ENCODE measurements around the gene TMEM11.
"Not testable (repeated sequence)": the region's sequence is repeated elsewhere in the genome, so short reads cannot be mapped to it uniquely, and the experiment has no call there.

The TMEM11 gene

DNA sequence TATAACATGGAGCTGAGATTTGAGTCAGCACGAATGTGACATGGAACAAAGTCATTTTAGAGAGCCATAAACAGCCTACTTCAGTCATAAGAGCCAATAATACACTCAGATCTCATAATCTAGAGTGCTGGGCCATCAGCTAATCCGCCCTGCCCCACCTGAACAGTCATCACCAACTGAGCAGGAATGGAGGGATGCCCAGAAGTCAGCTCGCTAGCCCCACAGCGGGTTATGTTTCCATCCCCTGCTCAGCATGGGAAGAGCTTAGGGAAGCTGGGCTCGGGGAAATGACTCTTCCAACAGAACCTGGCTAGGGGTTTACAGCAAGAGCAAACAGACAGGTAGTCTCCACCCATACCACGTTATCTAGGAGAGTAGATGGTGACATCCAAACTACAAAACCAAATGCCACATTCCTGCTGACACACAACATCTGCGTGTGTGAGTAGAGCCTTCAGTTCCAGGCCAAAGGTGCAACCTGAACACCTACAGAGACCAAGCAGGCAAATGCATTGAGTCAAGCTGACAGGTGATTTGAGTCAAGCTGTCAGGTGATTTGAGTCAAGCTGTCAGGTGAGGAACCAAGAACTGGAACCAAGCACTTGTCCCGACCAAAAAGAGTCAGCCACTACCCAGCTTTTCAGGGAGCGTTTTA lies 2.0 kb downstream of the TMEM11 start:
- DNase-seq (ENCODE audit: low read depth) = no peak

DNA sequence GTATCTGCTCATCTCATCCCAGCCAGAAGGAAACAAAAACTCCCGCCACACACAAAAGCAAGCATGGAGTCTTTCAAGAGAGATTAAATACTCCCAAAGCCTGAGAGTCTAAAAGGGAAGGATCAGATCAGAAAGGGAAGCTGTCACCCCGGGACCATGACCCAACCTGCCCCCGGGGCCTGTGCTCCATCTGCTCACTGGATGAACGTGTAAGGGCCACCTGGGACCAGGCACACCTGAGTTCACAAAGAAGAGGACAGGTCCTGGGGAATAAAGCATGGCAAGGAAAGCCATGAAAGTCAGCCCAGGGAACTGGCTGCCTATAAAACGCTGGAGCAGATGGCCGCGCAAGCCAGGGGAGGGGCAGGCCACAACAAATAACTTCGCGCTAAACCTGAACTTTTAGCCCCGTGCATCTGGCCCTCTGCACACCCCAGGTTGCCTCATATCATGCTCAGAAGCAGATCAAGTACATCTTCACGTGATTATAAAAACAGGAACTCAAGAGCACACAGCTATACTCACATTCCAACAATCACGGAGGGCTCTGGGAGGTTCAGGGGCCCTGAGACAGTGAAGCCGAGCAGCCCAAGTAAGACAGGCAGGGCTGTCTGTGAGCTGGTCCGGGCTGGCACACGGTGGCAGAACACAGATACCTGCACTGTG lies 3.4 kb downstream of the TMEM11 start:
- DNase-seq (ENCODE audit: low read depth) = no peak

DNA sequence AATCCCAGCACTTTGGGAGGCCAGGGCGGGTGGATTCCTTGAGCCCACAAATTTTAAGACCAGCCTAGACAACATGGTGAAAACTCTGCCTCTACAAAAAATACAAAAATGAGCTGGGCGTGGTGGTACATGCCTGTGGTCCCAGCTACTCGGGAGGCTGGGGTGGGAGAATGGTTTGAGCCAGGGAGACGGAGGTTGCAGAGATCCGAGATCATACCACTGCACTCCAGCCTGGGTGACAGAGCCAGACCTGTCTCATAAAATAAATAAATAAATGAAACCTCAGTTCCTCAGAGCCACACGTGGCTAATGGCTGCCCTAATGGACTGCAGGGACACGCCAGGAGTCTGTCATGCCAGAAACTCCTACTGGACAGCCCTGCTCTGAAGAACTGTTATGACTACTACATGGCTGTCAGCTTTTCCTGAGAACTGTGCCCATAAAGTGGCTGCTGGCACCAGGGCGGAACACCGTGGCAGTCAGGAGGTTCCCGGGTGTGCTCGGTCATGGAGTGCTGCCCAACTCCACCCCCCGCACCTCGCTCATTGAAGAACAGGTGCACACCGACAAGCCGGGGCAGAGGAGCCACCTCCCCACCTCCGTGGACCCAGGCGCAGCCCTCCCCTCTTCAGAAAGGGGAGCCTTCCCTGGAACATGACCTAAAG lies 4.3 kb downstream of the TMEM11 start:
- no peak for DNase-seq (ENCODE audit: low read depth)

DNA sequence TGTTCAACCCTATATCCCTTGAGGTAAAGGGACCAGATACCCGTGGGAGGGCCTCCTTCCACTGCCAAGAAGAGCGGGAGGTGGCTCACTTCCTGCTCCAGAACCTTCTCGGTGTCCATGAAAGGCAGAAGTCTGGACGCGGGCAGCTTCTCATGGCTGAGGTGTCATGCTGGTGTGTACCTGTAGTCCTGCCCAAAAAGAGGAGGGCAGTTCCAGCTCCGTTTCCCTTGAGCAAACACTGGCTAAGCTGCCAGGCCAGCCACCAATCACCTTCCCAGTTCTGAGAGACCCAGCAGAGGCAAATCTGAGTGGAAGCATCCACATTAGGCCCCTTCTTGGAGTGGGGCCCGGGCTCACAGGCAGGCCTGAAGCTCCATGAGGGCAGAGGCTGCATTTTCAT lies 5.6 kb downstream of the TMEM11 start:
- no peak for DNase-seq (ENCODE audit: low read depth)

DNA sequence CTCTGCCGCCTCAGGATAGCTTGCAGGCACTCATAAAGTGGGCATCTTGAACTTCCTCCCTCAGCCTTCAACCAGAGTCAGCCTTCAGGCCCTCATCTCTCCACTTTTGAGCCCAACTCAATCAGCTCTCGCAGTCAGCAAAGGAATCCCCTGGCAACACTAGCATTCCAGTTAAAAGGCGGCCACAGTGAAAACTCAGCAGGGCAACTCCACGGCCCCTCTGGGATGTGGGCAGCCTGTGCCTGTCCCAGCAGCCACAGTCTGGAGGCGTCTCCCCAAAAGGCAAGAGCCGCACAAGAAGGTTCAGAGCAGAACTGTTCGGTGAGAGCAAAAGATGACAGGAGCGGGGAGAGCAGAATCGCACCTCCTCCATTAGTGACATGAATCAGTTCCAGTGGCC lies 9.0 kb downstream of the TMEM11 start:
- no peak for DNase-seq (ENCODE audit: low read depth)

DNA sequence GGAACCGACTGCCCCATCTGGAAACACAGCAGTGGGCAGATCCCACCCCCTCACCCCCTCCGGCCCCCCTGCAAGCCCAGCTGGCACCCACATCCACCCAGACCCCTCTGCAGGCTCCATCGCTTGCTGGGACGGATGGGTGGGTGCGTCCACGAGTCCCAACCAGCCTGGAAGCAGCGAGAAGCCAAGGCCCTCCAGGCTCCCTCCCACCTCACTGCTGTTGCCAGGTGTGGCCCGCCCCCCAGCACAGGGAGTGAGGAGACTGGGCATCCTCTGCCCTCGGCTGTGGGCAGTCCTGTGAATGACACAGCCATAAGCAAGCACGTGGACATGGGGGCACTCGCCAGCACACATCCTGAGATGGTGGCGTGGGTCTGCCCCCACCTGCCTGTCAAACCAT lies 11.4 kb downstream of the TMEM11 start:
- no peak for DNase-seq (ENCODE audit: low read depth)

DNA sequence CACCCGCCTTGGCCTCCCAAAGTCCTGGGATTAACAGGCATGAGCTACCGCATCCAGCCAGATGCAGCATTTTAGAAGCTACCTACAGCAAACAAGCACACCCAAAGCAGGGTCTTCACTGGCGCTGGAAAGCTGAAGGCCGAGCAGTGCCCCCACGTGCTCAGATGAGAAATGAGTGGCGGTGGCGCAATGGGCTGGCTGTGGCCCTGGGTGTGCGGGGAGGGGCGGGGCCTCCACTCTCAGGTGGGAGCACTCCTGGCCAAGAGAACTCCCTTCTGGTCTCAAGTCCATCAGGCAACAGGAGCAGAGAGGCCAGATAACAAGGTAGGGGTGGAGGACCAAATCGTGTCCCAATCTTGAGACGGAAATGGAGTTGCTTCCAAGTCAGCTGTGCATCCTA lies 12.1 kb downstream of the TMEM11 start:
- DNase-seq (ENCODE audit: low read depth) = no peak

DNA sequence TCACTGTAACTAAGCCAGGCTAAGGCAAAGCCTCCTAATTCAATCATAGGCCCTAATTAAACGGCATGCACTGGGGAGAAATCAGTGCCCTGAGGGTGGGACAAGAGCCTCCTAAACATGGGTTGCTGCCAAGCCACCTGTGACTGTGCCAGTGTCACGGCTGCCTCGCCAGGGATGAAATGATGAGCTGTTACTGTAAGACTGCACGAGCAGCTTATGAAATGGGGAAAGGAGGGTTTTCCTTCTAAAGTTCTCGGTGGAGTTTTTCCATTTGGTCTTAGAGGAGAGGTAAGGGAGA lies 12.7 kb downstream of the TMEM11 start:
- DNase-seq (ENCODE audit: low read depth) = no peak

DNA sequence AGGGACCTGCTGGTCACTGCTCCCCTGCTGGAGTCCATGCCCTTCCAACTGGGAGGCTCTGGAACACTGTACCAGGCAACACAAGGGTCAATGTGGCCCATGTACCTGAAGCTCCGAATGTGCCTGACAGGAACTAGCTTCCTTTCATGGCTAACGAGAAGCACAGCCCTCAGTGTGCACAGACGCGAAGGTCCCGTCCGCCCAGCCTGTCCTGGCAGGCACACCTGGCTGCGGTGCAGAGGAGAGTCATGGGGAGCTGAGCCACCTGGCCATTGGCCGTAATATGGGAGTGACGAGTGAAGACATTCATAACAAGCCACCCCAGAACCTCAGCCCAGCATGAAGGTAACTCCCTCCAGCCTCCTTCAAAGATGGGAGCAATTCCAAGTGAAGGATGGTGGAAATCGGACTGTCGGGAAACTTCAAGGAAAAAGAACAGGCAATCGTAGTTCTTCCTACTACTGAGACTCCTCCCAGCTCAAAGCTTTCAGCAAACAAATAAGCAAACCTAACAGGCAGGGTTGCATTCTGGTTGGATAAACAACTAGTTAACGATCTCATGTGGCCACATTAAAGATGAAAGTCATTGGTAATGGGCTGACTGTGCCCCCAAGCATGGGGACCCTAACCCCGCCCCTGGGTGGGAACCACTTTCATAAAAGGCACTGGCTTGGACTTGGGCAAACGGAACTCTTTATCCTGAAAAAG lies 13.2 kb downstream of the TMEM11 start:
- no peak for DNase-seq (ENCODE audit: low read depth)

DNA sequence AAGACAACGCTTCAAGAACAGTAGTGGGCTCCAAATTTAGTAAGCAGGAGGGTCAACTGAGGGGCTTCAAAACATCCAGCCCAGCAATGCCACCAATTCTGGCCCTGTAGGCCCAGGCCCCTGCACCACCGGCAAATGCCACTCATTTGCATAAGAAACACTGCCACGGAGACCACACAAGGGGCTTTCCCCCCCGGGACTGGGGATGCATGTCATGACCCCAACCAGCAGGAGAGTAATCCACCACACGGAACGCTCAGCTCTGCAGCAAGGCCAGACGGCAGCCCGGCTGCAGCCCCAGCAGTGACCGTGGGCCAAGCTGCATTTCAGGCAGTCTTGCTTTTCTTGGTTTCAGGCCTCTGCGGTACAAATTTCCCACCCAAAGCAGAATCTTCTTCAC lies 14.1 kb downstream of the TMEM11 start:
- no peak for DNase-seq (ENCODE audit: low read depth)

DNA sequence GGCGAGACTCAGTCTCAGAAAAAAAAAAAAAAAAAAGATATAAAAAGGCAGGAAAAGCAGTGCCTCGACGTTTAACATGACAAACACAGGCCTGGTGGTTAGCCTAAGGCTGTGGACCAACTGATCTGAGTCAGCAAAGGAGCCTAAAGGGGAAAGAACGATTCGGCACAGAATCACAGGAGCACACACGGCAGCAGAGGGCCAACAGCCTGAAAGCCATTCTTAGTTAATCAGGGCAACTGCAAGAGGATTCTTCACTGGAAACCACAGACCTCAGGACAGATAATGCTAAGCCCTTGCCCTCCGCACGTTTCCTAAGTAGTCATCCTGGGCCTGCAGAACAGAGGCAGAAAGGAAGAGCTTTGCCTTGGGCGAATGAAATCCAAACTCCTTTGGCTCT lies 14.7 kb downstream of the TMEM11 start:
- DNase-seq (ENCODE audit: low read depth) = no peak

DNA sequence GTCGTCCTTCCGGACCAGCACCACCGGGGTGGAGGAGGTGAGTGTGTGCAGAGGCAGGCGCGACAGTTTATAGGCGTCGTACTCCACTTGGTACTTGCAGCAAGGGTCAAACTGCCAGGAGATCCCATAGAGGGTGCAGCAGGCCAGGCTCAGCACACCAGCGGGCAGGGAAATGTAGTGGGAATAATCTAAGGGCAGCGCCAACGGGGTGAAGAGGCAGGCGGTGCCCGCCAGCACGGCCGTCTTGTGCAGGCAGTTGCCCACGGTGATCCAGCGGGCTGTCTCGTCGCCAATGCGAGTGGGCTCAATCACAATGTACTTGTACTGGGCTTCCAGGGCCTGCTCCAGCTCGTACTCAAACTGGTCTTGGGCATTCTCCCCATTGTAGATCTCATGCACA lies 15.6 kb downstream of the TMEM11 start:
- no peak for DNase-seq (ENCODE audit: low read depth)

DNA sequence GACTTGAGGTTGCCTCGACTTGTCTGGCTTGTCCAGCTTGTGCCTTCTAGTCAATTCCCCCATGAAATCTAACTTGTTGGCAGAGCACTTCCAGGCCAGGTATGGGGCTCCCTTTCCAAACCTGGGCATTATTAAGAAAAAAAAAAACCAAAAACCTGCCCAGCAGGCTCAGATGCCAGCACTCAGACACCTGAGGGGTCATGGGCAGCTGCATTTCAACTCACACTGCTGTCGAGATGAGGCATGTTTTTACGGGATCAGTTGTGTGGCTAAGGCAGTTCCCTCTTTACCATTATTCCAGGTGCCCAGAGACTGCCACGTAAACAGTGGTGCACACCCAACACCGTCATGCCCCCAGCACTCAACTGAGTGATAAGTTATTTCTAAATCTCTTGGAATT lies 17.8 kb downstream of the TMEM11 start:
- DNase-seq (ENCODE audit: low read depth) = no peak

DNA sequence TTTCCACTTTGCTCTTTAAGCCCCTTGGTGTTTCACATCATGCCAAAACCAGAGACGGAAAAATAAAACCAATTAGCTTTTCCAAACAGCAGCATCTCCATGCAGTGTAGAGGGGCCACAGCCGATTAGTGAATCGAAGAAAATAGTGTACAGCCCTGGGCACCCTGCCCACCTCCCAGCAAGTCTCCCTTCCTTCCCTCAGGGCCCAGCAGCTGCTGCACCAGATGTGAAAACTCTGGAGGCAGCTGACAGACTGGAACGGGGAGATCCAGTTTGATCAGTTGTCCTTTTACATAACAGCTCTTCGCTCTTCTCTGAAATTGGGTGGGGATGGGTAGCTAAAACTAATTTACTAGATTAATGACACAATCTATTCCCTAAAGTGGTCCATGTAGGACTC lies 19.3 kb downstream of the TMEM11 start:
- DNase-seq (ENCODE audit: low read depth) = no peak

DNA sequence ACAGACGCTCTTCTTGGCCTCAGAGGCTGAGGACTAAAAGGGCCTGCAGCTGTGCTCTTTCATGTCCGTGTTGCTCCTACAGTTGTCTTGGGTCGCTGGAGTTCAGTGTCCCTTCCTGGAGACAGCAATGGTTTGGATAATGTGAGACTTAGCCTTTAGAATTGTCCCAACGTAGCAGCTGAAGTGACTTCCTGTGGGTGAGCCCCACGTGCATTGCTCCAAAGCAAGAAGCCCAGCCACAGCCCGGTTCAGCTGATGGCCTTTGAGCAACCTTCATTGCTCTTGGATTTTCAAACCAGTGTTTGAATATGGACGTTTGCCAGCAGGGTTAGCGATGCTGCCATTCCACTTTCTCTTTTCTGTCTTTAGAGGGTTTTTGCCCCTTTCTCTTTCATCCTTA lies 19.7 kb downstream of the TMEM11 start:
- DNase-seq (ENCODE audit: low read depth) = no peak

DNA sequence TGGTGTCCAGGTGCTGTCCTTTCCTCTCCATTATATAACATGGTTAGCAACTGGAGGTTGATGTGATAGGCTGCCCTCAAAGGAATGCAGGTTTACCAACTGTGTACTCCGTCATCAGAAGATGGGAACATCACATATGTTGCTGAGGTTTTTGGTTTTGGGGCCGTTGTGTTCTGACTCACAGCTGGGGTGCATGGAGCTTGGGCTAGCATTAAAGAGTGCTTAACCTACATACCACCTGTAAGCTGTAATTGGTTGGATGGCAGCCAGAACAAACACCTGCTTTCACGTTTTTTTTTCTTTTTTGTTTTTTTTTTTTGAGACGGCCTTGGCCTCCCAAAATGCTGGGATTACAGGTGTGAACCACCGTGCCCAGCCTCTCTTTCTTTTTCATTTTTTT lies 20.9 kb downstream of the TMEM11 start:
- DNase-seq (ENCODE audit: low read depth) = no peak

DNA sequence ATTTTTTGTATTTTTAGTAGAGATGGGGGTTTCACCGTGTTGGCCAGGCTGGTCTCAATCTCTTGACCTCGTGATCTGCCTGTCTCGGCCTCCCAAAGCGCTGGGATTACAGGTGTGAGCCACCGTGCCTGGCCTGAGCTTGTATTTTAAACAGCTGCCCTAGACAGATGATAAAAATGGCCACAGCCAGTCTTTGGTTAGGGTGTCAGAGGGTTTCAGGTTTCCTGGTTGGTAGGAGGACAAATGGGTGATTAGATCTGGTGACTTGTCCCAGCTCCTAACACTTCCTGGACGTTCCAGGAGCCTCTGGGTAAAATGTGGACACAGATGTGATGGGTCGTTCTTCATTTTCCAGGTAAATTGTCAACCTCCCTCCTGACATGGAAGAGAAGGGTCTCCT lies 21.5 kb downstream of the TMEM11 start:
- not testable (repeated sequence) for DNase-seq (ENCODE audit: low read depth)

DNA sequence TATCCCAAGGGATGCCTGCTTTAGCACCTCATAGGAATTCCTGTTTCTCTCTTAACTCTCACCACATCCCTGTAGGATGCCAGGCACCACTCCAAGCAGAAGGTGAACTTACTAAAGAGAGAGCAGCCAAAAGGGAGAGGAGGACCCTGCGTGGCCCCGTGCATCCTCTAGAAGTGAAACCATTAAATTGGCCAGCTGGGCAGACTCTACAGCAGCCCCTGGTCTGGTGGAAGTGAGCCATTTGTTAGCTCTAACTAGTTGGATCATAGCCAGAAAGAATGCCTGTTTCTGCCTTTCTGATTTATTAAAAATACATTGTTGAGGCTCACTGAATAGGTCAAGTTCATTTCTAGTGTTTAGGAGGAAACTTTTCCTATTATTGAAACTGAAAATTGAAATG lies 22.3 kb downstream of the TMEM11 start:
- DNase-seq (ENCODE audit: low read depth) = no peak

DNA sequence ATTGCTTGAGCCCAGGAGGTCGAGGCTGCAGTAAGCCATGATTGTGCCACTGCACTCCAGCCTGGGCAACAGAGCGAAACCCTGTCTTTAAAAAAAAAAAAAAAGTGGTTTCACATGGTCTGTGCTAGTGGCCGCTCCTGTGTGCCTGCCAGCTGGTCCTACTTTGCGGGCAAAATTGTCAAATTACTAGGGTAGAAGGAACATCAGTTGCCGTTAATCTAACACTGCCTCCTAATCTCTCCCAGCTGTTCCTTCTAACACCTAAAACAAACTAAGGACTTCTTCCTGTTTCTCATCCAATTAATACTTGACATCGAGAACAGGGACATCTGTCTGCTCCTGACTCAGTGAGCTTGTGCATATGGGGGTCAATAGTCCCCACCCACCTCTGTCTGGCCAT lies 23.9 kb downstream of the TMEM11 start:
- DNase-seq (ENCODE audit: low read depth) = no peak

DNA sequence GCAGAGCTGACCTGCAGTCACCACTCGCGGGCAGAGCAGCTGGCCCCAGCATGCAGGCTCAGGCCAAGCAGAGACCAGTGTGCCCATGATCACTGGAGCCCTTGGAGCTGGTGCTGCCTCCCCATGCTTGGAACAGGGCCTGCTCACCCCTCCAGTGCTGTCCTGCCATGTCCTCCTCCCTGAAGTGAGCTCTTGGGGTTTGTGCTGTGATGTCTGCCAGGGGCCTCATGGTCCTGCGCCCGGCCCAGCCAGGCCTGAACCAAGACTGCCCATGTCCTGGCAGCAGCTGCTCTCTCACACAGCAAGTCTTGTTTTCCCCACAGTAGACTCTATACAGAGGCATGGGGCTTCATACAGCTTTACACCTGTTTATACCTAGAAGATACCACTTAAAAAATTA lies 24.6 kb downstream of the TMEM11 start:
- no peak for DNase-seq (ENCODE audit: low read depth)

DNA sequence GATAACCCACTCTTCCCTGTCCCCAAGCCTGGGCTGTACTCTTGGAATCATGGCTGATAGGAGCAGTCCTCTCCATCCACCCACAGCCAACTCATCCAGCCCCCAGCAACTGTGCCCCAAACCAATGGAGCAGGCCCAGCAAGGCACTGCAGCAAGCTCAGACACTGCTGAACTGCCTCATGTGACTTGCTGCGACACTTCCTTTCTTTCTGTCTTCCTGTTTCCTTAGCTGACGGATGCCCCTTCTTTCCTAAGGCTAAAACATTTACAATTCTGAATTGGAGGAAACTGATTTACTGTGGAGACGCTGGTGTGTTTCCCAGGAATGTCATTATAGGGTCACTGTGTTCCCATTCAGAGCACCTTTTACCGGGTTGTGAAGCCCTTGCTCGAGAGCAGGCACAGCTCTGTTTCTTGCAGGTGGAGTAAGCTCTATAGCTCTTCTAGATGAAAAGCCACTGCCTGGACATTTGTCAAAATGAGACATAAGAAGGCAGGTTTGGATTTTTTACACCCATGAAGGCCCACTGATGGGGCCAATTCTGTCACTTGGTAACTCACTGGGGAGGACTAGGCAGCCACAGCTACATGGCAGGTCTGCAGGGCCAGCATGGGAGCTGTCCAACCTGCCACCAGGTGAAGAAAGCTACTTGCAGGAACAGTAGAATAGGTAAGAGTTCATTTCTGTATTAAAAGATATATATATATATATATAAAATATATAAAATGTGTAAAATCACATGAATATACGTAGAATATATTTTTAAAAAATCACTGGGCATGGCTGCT lies 27.4 kb downstream of the TMEM11 start:
- no peak for DNase-seq (ENCODE audit: low read depth)

DNA sequence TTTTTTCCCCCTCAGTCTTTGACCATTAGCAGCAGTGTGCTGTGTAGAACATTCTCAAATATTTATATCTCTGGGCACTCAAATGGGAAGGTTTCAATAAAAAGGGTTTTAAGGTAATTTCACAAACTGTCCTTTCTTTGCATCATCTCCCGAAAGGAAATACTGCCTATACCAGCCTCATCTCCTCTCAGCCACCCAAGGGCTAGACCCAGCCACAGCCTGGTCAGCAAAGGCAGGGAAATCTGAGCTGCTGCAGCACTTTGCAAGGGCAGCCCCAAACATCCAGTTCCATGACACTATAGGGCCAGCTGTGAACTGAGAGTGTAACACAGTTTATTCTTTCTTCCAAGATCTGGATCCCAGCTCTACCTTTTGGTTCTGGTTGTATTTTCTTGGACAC lies 28.9 kb downstream of the TMEM11 start:
- DNase-seq (ENCODE audit: low read depth) = no peak

DNA sequence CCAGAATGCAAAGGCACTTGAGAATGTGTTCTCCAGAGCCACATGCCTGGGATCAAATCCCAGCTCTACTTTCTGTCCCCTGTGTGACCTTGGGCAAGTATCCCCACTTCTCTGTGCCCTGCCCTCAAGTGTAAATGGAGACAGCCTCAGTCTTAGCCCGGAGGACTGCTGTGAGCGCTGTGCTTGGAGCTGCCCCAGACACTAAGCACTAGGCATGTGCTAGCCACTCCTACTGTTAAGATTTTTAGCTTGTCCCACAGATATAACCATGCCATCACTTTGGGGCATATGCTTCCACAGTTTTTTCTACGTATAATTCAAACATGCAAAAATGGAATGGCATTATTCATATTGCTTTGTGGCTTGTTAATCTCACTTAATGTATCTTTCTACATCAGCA lies 29.4 kb downstream of the TMEM11 start:
- DNase-seq (ENCODE audit: low read depth) = no peak
